ENCODE results near the gene DUSP23. TPM values are rescaled to one million over a fixed set of nuclear protein-coding genes. Genes with fewer than 3 reads are reported as not detected.

The DUSP23 gene
- total and polyA plus RNA-seq, 2 donors (not counting 3 experiments of a cell fraction or from before 2014, with no cell fraction given), result 82.5 to 197 TPM

GRCh38 chr1:159790237-159790917 is 9.6 kb downstream of the DUSP23 start:
- H4K20me1 ChIP-seq (replicated peaks; ENCODE audit: control insufficient read depth, extremely low read depth, insufficient read depth, low read length), result no peaks in the 10 kb centered on the region
- no peak overlapping the region for H3K4me2 ChIP-seq (ENCODE audit: insufficient read depth, low read length)
- H3K79me2 ChIP-seq (ENCODE audit: control insufficient read depth, insufficient read depth, low read length), result no peaks in the 10 kb centered on the region
- FAIRE-seq (peak; percentile 55), DNase-seq (ENCODE audit: low read depth, low spot score) (peak; percentile 57)
- H3K9me1 ChIP-seq (replicated peaks; ENCODE audit: control insufficient read depth, extremely low read depth, insufficient read depth, low read length), result no peaks in the 10 kb centered on the region
- no peaks in the 10 kb centered on the region for H3K36me3 ChIP-seq (ENCODE audit: control insufficient read depth in 2 of 2, extremely low read depth in 1 of 2, insufficient read depth in 2 of 2, low read length in 2 of 2)
- peaks cover 16% of the 10 kb centered on the region for H3K4me1 ChIP-seq (ENCODE audit: control insufficient read depth, extremely low read depth, insufficient read depth, low read length)
- intact Hi-C loops (cut with micrococcal nuclease) (loop anchor here (1.0 to 2.0 kb wide), 4 partner anchors 539 to 658 kb away; no protein-coding TSS in a partner anchor), dilution Hi-C loops (cut with MboI; ENCODE audit: extremely low pct_ligation_motif_present, low sequenced_read_pairs) (loop anchor here (25.0 kb wide), 1 partner anchor 303 kb away; no protein-coding TSS in a partner anchor)
- H3K9ac ChIP-seq (replicated peaks; ENCODE audit: extremely low read depth, insufficient read depth, low read length), result no peak overlapping the region
- ChIA-PET CTCF (interaction anchor here (0.5 to 6.6 kb wide), 34 partner anchors 9 to 658 kb away, joined by 3 to 63 read pairs (median 5); partner anchors contain the start of genes DUSP23 and FCRL6), POLR2A (no interaction called here)
- BruUV-seq (replicated peaks), result no TSS peak
- H2AFZ ChIP-seq (ENCODE audit: low read depth, low read length), result no peak overlapping the region
- H3K9me3 ChIP-seq (replicated peaks; ENCODE audit: control insufficient read depth, insufficient read depth, low read length), result no peaks in the 10 kb centered on the region
- H3K27me3 ChIP-seq (ENCODE audit: control insufficient read depth in 2 of 2, insufficient read depth in 2 of 2, low read length in 2 of 2), result no peaks in the 10 kb centered on the region
- no peak overlapping the region for H3K4me3 ChIP-seq (replicated peaks in 1 of 3; ENCODE audit: insufficient read depth in 1 of 3, low read depth in 1 of 3, low read length in 3 of 3)
- H3K27ac ChIP-seq (ENCODE audit: insufficient read depth, low read depth, low read length), result no peak overlapping the region
- no peak for TF ChIP-seq EZH2 (IDR thresholded peaks at IDR 0.05; ENCODE audit: borderline replicate concordance, low read depth, low read length, severe bottlenecking)
- TF ChIP-seq FOS (IDR thresholded peaks at IDR 0.05; ENCODE audit: borderline replicate concordance, insufficient read depth, low read length), result no peak
- TF ChIP-seq CTCF (IDR thresholded peaks at IDR 0.05; ENCODE audit: extremely low read depth in 1 of 2, insufficient read depth in 1 of 2, low read depth in 1 of 2, low read length in 2 of 2), result peak; percentile 61 to 65
- no peak for TF ChIP-seq POLR2AphosphoS5 (IDR thresholded peaks at IDR 0.05; ENCODE audit: insufficient read depth, low read depth, low read length)
- no peak for TF ChIP-seq POLR2A (IDR thresholded peaks at IDR 0.05; ENCODE audit: low read depth, low read length)
